GM18520 (cell line): ENCODE data around the gene NPW.

Source experiments
- ATAC-seq: cut with Tn5 transposase; IDR thresholded peaks from one replicate; pipeline ENCODE4 v1.9.1; 2021; ENCODE audit not compliant: unreplicated experiment

NPW gene

DNA sequence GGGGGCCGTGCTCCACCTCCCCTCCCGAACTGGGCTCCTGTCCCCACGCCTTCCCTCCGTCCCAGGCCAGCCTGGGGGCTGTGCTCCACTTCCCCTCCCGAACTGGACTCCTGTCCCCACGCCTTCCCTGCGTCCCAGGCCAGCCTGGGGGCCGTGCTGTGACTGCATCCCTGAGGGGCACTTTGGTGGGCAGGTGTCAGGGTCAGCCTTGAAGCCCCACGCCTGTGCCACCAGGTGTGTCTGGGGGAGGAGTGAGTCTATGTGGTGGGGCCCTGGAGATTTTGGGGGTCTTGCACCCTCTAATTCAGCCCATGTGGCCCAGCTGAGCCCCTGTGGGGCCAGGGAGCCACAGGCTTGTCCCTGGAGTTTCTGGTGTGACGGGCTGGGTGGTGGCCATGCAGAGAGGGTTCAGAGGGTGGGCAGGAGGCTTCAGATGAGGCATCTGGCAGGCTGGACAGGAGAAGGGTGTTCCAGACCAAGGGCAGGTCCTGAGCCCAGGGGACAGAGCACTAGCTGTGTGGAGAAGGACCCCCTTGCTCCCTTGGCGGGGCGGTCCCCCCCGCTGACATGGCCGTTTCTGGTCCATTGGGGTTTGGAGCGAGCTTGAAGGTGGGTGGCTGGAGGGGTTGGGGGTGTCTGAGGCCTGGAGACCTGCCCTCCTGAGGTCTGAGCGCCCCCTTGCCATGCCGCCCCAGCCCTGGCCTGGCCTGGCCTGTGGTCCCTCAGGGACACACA is 15.3 kb downstream of the NPW start:
- no peak for ATAC-seq

DNA sequence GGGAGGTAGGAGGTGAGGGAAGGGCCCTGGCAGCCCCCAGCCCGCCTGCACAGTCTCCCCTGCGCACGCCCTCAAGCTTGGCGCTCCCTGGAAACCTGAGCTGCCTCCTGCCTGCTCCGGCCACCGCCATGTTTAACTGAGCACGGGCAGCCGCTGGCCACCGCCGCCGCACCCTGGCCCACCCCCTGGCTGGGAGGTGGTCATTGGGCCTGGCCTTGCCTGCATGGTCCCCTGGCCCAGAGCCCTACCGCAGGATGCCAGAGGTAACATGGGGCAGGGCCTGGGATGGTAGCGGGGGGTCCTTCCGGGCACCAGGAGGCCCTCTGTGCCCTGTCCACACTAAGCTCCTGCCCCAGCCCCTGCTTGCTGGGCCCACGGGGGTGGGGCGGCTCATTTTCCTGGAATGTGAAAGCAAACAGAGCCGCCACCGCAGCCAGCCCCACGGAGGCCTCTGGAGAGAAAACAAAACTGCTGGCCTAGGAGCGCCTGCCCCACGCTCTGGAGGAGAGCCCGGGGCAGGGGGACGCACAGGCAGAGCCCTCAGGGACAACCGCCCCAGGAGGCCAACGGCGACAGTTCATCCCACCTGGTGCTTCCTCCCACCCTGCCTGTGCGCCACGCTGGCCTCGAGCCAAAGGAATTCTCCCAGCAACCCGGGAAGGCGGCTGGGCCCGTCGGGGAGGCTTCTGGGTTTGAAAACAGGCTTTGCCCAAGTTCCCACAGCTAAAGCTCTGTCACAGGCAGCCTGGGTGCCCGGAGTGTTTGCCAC is 16.0 kb downstream of the NPW start:
- ATAC-seq = no peak

DNA sequence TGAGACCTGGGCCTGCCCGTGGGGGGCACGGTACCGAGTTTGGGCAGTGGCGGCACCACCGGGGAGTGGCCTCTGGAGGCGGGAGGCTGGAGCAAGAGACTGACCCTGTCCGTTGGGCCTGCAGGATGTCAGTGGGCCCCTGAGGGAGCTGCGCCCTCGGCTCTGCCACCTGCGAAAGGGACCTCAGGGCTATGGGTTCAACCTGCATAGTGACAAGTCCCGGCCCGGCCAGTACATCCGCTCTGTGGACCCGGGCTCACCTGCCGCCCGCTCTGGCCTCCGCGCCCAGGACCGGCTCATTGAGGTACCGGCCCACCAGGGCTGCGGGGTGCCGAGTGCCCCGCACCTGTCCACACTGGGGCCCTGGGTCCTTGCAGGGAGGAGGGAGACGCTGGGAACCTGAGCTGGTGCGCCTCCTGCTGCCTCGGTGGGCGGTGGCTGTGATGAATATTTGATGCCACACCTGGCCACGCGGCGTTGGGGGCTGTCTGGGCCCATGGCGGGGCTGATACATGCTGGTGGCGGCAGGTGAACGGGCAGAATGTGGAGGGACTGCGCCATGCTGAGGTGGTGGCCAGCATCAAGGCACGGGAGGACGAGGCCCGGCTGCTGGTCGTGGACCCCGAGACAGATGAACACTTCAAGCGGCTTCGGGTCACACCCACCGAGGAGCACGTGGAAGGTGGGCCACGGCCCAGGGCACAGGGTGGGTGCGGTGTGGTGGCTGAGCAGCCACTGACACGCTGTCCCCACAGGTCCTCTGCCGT is 16.8 kb downstream of the NPW start:
- no peak for ATAC-seq

DNA sequence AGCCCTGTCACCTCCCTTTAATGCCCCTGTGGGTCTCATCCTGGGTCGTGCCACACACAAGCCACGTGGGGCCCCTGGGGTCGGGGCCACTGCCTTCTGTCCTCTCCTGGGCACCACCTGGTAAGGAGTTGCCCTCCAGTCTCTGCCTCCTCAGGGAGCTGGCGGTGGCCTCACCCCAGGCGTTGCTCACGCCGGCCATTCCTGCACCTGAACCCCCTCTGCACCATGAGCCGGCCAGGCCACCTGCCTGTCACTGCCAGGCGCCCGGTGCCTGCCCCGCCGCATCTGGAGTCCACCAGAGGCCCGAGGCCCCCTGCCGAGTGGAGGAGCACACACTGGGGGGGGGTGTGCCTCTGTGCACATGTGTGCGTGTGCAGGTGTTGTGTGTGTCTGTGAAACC is 17.5 kb downstream of the NPW start:
- ATAC-seq = no peak

DNA sequence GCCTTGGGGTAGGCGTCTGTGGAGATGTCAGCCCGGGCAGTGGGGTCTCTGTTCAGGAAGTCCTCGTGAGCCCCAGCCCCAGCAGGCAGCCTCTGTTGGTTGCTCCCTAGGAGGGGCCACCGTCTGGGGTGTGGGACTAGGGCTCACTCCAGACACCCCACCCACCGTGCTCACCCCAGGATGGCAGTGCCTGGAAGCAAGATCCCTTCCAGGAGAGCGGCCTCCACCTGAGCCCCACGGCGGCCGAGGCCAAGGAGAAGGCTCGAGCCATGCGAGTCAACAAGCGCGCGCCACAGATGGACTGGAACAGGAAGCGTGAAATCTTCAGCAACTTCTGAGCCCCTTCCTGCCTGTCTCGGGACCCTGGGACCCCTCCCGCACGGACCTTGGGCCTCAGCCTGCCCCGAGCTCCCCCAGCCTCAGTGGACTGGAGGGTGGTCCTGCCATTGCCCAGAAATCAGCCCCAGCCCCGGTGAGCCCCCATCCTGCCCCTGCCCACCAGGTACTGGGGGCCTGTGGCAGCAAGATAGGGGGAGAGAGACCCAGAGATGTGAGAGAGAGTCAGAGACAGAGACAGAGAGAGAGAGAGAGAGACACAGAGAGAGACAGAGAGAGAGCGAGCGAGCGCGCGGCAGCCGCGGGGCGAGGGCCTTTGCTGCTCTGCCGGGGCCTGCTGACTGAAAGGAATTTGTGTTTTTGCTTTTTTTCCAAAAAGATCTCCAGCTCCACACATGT is 18.2 kb downstream of the NPW start:
- ATAC-seq = no peak

DNA sequence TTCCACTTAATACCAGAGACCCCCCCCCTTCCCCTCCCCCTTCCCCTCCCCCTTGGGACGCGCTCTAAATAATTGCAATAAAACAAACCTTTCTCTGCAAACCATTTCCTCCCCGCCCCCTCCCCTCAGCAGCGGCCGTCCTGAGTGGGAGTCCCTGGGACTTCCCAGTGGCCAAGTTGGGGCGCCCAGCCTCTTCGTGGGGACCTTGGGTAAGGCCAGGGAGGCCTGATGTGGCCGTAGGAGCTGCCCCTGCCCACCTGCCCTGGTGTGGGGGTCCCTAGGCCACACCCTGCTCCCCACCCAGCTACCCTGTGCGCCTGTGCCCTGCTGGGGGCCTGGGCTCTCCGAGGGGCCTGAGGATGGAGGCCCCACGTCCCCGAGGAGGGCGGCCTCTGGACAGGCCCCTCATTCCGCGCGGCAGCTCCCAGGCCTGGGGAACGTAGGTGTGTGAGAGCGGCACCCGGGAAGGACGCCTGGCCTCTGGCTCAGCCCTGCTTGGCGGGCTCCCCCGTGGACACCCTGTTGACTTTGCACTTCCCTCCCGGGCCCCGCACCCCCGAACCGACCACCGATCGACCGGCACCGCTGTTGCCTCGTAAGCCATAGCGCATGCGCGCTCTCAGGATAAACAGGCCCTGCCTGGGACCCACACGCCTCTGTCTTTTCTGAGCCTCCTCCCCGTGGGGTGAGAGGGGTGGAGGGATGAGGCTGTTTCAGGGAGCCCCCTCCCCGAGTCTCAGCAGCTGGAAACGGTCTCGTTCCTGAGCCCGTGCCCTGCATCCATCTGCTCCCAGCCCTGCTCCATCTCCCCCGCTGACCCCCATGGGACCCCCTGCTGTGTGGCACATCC is 19.0 kb downstream of the NPW start:
- no peak for ATAC-seq

DNA sequence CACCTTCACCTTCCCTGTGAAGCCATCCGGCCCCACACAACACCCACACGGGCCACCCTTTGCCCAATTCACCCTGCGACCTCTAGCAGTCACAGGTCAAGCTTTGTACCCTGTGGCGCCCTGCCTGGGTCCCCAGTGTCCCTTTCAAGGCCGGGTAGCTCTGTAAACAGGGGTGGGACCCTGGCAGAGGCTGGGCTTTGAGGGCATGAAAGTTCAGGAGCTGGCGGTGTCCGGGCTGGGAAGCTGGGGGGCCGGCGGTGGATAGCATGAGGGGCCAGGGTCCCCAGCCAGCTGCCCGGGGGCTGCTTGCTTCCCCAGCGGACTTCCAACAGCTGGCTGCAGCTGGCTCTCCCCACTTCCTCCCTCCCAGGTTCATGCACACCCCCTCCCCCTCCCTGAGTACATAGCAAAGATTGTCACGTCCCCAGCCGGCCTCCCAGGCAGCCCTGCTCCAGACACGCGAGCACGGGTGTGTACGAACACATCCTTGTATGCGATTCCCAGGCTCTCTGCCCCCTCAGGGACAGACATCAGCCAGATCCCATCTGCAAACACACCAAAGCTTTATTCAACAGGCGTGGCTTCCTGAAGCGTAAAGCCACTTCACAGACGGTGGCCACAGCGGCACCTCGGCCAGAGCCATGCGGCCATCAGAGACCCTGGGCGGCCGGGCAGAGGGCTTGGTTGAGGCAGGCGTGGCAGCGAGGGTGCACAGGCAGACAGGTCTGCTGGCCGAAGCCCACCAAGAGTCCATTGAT is 19.9 kb downstream of the NPW start:
- no peak for ATAC-seq

DNA sequence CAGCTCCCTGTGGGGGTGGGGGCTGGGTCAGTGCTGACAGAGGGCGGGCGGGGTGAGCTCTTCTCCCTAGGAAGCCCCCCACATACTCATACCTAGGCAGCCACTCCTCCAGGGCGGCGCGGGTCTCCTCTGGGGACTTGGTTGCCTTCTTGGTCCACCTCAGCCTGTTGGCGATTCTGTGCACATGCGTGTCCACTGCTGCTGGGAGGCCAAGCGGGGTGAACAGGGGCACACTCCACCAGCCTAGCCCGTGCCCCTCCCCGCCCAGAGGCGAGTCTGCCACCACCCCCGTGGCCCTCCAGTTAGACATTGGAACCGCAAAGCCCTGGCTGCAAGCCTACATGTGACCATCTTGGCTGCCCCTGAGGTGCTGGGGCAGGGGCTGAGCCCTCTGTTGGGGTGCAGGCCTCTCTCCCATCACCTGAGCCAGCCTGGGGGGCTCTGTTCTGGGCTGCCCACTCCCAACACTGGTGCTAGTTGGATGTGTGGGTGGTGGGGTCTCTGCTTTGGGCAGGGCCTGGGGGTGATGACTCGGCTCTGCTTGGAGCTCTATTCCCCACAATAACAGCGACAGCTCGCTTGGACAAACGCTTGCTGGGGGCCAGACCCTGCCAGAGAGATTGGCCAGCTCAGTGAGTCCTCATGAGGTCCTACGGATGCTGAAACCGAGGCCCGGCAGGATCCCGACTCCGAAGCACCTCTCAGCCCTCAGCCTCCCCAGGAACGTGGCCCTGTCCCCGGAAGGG is 20.6 kb downstream of the NPW start:
- no peak for ATAC-seq

DNA sequence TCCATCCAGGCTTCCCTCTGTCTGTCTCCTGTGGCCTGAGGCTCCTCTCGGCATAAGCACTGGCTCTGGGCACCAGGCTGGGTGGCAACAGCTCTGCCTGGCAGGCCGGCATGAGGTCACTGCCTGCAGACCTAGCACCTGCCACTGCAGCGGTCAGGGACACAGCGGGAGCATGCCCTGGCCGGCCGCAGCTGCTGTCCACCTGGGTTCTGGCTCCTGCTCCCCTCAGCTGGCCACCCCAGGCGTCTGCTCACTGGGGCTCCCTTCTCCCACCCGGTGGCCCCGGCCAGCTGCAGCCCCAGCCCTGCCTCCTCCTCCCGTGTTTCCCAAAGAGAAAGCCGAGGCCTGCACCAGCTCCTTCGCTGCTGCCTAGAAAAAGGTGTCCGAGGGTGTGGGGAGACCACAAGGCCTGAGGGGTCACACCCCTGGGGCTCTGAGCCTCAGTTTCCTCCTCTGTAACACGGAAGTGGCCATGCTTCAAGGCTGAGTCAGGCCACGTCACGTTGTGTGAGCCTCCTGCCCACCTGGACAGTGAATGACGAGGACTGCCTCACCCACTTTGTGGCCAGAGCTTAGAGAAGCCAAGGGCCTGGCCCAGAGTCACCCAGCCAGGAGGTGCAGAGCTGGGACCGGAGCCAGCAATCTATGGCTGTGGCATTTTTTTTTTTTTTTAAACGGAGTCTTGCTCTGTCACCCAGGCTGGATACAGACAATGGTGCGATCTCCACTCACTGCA is 21.4 kb downstream of the NPW start:
- ATAC-seq = no peak

DNA sequence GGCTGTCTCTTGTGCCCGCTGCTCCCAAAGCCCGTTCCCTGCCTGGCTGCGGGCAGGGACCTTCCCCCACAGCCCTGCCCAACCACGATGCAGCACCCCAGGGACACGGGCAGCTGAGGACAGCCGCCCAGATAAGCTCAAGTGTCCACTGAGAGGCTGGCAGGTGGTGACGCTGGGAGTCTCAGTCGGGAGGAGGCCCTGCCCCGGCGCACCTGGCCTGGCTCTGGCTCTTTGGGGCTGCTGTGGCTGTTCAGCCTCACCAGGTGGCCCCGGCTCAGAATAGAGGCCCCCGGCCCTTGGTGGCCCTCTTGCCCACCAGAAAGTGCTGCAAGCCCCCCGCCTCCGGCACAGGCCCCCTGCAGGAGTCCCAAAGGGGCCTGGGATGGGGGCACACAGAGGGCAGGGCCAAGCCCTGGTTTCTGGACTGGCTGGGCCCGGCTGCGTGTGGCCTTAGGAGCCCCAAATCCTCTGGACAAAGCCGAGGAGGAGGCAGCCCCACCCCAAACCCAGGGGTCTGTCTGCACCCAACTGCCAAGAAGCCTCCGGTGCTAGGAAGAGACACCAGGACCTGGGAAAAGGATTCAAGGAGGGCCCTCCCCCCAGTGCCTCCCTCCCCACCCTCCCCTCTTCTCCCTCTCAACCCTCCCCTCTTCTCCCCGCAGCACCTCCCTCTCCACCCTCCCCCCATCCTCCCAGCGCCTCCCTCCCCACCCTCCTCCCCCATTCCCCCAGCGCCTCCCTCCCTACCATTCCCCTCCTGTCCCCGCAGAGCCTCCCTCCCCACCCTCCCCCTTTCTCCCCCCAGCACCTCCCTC is 22.8 kb downstream of the NPW start:
- no peak for ATAC-seq

DNA sequence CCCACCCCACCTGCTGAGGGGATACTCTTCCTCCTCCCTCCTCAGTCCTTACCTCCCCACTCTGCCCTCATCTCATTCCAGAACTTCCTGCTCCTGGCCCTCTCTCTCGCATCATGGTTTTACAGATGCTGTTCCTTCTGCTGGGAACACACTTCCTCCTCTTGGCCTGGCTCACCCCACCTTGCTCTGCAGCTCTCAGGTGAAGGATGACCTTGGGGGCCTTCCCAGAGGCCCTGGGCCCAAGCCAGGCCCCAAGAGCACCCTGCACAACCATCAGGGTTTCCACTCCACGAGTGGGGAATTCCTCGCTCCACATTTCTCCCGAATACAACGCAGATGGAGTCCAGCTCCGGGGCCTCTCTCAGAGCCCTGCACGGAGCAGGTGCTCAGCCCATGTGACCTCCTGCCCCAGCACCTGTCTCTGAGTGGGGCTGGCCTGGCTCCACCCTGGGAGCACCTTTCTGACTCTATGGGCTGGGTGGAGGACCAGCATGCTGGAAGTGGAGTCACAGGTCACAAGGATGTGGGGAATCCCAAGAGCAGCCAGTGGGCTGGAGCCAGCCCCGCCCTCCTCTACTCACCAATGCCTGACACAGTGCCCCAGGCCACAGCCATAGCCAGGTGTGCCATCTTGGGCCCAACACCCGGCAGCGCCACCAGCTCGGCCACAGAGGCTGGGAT is 23.5 kb downstream of the NPW start:
- ATAC-seq = no peak

DNA sequence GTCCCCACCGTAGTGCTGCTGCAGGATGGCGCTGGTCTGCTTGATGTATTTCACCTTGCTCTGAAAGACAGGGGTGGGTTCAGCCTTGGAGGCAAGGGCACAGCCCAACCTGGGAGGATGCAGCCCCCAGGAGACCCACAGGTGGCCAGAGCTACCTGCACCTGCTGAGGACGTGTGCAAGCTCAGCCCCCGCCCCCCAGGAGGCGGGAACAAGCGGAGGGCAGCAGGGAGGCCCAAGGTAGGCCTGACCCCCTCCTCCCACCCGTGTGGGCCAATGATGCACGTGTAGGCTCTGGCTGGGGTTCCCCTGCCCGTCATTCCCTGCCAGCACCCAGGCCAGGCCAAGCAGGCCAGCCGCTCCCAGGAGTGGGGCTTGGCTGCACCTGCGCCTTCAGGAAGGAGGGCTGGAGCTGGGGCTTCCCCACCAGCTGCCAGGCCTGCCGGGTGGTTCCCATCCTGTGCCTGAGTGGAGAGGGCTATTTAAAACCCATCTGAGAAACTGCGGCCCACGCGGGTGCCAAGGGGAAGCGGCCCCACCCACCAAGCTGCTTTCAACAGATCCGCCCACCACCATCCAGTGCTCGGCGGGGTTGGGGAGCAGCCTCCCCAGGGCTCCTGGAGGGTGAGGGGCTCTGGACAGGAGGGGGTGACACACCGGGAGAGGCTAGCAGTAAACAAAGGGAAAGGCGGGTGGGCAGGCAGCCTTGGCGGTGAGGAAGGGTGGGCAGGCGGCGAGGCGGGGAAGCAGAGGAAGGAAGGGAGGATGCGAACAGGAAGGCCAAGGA is 24.3 kb downstream of the NPW start:
- ATAC-seq = no peak

DNA sequence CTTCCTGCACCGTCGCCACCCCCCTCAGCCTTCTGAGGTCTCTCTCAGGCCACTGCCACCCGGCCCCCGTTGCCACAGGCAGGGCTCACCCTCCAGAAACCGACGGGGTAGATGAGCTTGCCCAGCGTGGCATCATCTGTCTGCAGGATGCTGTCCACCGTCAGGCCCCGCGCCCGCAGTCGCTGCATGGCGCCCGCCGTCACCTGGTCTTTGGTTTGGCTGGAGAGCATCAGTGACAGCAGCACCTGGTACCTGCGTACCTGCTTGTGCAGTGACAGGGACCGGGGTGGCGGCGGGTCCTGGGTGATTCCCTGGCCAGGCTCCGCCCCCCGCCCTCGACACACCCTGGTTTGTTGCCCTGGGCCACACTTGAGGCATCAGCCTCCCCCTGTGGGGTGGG is 25.0 kb downstream of the NPW start:
- no peak for ATAC-seq

DNA sequence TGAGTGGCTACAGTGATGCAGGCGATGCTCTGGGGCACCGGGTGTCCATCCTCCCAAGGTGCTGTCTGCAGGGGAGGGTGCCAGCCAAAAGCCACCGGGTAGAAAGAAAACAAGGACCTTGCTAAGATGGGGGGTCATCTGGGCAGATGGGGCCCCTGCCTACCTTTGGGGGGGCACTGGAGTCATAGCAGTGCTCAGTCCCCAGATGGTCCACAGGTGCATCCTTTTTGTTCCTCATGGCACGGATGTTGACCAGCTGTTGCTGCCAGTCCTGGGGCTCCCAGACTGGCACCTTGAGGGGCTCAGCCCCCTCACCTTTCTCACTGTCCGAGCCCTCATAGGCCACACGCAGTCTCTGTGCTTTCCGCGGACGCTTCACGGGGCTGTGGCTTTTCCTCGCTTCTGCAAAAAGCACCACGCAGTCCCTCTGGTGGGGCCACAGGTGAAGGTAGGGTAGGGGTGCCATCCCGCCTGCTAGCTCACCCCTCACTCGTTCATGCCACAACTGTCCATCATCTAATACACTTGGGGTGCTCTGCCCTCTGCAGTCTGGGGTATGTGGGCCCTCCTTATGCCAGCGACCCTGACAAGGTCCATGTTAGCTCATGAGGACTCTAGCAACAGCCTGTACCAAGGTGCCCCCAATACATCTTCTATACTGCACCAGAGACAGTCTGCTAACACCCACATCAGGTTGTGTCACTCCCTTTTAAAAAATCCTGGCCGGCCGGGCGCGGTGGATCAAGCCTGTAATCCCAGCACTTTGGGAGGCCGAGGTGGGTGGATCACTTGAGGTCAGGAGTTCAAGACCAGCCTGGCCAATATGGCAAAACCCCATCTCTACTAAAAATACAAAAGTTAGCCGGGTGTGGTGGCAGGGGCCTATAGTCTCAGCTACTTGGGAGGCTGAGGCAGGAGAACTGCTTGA is 26.6 kb downstream of the NPW start:
- ATAC-seq = no peak

DNA sequence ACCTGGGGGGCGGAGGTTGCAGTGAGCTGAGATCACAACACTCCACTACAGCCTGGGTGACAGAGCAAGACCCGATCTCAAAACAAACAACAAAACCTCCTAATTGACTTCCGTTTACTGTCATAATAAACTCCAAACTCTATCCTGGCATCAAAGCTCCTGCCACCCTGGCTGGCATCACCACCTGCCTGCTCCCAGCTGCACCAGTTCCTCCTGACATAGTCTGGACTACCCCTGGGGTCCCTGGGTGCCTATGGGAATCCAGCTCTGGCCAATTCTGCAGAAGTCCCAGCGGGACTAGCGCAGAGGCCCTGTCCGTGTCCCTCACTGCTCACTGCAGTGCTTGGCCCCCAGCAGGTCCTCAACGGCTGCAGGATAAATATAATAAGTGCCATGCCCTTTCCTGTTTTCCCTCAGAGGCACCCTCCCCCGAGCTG is 27.3 kb downstream of the NPW start:
- ATAC-seq = no peak
